Suppressor macrophage treated with lipopolysaccharide for 1 hour (primary cell): Measurements from ENCODE around the gene CDH4.
"Not testable (repeated sequence)": the region's sequence is repeated elsewhere in the genome, so short reads cannot be mapped to it uniquely, and the experiment has no call there.

Experiments
- DNase-seq, 3 donors: peaks; one replicate each; pipeline ENCODE4 v3.0.0-alpha.2; 2020 to 2022

The CDH4 gene

DNA sequence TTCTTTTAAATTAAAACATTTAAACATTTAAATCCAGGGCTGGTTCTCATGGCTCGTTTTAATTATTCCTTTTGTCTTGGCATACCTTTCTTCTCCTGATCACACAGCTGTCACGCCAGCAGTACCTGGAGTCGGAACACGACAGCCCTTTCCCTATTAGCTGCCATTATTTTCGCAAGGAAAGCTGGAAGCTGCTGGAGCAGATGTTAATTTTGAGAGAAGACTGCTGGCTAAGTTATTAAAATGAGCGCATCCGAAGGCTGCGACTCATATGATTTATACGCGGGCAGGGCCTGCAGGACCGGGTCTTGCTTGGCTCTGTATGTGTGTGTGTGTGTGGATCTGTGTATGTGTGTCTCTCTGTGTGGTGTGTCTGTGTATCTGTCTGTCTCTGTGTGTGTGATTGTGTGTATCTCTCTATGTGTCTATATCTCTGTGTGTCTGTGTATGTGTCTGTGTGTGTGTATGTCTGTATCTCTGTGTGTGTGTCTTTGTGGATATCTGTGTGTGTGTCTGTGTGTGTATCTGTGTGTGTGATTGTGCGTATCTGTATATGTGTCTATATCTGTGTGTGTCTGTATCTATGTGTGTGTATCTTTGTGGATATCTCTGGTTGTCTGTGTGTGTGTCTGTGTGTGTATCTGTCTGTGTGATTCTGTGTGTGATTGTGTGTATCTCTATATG lies 191.5 kb downstream of the CDH4 start:
- no peak for DNase-seq

DNA sequence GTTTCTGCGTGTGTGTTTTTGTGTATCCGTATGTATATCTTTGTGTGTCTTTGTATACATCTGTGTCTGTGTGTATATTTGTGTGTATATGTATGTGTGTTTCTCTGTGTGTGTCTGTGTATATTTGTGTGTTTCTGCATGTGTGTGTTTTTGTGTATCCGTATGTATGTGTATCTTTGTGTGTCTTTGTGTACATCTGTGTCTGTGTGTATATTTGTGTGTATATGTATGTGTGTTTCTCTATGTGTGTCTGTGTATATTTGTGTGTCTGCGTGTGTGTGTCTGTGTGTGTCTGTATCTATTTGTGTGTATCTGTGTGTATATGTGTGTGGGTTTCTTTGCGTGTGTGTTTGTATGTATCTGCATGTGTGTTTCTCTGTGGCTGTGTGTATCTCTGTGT lies 192.6 kb downstream of the CDH4 start:
- no peak for DNase-seq

DNA sequence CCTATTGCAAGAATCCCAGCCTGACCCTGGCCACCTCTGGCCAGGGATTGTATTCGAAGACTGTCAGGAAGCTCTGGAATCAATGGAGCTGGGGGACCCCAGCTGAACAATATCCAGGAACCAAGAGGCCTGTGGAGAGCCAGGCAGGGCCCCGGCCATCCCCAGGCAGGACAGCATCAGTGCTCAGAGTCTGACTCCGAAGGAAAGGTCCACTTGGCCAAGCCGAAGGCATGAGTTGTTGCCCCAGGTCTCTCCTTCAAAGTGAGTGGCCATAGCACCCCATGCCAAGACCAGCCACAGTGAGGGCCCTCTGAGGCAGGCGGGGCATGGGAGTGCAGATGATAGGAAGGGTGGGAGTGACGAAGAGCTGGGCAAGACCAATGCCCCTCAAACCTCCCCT lies 193.1 kb downstream of the CDH4 start:
- no peak for DNase-seq

DNA sequence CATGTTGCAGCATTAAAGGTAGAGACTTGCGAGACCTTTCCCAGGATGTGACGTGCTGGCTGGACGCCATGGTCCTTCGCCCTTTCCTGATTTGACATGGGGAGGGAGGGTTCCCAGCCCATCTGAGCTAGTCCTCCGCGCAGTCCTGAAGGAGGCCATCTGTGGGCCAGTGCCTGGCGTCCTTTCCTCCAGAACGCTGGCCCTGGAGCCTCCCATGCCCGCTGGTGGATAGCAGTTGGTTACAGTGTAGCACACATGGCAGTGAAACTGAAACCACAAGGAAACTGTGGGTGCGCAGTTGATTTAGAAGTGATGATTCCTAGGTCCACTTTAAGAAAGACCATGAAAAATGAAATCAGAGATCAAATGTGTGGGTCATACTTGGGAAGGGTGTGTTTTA lies 193.7 kb downstream of the CDH4 start:
- no peak for DNase-seq

DNA sequence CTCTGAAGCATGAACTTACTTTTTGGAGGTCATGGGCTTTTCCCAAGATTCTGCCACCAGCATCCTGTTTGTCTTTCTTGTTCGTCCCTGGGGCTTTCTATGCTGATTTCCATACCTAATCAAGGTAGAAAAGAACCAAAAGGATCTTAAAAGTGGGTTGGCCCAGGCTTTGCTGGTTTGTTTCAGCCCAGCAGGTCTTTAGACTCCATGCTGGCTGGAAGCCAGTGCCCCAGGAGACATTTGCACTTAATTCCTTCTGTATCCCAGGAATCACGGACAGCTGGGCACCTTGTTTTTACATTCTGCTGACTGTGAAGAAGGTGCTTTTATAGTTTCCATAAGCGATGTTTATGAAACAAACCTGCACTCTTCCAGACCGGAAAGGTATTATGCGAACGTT lies 195.9 kb downstream of the CDH4 start:
- no peak for DNase-seq

DNA sequence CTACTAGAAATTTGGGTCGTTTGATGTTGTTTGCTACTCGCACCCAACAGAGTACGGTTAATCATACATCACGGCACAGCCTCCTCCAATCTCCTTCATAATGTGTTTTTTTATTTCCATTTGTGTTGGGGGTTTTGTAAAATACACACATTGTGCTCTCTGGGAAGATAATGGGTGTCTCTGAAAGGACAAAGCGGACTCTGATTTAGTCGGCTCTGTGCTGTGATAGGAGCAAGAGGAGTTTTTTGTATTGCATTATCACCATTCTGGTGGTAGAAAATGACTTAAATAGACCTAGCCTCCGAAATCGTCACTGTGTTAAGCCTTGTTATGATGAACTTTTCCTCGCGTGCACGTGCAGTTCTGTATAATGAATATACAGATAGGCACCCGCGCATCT lies 196.3 kb downstream of the CDH4 start:
- no peak for DNase-seq

DNA sequence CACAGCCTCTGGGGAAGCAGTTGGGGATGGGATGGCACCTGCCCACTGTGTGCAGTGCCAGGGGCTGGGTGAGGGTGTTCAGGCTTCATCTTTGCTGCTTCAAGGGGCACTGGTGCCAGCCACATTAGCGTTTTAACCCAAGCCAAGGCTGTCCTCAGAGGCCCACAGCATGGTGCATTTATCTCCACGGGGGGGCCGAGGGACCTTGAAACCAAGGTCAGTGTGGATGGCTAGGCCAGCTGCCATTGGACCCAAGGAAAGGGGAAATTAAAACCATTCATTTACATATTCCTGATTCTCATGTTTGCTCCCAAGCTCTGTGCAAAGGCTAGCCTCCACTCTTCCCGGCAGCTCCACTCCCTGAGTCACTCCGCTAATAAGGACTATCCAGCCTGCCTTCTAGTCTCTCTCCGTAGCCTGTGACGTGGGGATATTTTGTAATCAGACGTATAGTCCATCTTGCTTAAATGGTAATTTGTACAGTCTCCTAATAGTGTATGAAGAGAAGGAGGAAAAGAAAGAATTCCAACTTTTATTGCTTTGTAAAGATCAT lies 197.1 kb downstream of the CDH4 start:
- DNase-seq, result no peak

DNA sequence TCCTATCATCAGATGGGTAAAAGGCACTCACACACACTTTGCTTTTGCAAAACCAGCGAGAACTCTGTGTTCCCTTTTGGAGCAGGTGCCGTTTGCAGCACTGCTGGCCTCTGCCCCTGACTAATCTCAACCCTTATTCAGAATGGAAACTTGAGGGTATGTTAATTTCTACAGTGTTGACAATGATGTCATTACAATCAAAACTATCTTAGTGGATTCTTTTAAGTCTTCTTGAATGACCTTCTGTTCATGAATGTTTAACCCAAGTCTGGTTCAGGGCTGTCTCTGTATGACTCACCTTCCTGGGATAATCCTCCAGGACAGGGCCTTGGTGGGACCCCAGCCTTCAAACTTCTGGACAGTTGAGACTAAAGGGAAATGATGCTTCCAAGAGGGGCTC lies 197.9 kb downstream of the CDH4 start:
- DNase-seq, result no peak

DNA sequence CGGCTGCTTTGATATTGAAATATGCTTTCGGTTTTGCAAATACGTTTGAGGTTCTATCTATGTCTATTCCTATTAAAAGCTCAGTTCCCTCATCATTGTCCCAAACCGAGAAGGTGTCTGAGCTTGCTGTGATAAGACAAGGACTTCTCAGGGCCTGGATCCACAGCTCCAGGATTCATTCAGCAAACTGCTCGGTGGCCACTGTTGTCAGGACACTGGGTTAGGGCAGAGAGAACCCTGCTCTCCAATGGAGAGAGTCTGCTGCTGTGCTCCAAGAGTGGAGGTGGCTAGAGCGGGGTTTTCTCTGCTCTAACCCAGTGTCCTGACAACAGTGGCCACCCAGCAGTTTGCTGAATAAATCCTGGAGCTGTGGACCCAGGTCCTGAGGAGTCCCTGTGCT lies 198.5 kb downstream of the CDH4 start:
- DNase-seq, result no peak

DNA sequence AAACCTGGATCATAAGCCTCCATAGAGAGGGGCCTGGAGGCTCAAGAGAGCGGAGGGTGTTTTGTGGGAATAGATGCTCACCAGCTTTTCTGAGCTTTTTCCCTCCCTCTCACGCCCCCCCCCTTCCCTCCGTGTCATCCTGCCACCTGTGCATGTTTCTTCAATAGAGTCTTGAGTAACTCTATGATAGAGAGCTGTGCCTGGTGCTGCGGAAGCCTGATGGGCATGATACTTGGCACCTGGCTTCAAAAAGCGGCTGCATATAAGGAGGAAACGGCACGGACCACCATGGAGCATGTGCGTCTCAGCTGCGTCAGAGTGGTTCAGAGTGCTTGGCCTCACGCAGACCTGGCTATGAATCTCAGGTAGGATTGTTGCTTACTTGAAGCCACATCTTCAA lies 198.9 kb downstream of the CDH4 start:
- DNase-seq, result no peak

DNA sequence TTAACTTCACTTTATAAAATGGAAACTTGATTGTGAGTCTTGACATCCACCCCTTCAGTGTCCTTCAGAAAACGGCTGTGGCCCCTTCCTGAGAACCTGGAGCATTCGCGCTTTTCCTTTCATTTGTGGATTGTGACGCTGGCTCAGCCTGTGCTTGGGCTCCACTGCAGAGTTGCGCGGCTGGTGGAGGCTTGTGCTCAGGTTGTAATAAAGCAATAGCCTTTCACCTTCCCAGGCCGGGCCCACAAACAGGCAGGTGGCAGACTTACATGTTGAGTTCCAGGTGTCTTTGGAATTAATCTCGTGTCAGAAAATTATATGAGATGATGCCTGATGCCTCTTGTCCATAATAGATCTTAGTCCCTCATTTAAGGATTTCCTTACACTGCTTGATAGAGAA lies 199.9 kb downstream of the CDH4 start:
- DNase-seq, result no peak

DNA sequence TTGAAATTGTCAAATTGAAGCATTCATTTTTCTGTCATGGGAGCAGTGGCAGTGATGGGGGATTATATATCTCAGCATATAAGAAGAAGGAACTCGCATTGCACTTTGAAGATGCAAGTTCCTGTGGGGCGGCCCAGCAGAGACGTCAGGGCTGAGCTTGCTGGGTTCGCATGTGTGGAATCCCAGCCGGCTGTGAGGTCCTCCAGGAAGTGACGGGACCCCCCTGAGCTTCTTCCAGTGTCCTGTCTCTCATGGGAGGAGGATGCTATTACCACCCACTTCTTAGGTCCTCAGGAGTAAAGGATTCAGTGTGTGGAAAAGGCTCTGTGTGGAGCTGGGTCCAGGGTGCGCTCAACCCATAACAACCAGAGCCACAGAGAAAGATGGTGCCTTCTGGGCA lies 201.2 kb downstream of the CDH4 start:
- no peak for DNase-seq

DNA sequence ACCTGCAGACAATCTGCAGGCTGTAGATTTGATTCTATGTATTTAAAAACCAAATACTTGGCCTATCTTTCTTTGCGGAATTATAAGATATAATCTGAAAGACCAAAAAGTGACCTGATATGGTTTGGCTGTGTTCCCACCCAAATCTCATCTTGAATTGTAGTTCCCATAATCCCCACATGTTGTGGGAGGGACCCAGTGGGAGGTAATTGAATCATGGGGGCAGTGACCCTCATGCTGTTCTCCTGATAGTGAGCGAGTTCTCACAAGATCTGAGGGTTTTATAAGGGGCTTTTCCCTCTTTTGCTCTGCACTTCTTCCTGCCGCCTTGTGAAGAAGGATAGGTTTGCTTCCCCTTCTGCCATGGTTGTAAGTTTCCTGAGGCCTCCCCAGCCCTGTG lies 201.6 kb downstream of the CDH4 start:
- not testable (repeated sequence) for DNase-seq

DNA sequence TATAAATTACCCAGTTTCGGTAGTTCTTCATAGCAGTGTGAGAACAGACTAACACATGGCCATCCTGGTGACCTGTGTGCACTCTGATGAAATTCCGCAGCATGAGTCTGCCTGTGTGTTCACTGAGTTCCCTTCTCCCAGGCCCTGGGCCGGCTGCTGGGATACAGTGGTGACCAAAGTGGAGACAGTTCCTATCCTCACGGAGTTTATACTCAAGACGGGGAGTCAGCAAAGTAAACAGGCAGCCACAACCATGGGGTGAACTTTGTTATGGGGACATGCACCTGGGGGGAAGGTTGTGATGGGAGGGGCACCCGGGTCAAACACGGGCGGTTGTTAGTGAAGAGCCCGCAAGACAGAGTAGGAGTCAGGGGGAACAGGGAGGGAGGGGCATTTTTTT lies 202.0 kb downstream of the CDH4 start:
- no peak for DNase-seq

DNA sequence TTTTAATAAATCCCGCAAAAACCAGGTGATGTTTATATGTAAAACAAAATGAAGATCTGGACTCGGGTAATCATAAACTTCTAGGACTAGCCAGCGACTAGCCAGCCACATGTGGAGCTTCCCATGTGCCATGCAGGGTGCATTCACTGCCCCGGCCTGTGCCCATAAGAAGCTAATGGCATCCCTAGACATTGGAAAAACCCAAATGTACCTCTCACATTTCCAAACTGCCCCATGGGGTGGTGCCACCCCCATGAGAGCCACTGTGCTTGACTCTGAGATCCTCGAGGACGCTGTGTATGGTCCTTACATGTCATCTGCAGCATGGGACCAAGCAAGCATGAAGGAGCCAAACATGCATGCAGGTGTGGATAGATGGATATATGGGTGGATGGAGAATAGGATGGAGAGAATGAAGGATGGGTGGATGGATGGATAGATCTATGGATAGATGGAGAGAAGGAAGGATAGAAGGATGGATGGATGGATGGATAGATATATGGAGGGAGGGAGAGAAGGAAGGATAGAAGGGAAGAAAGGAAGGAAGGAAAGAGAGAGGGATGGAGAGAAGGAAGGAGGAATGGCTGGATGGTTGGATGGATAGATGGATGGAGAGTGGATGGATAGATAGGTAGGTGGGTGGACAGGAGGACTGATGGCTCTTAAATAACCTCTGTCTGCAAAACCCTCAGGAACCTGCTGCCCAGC lies 203.6 kb downstream of the CDH4 start:
- no peak for DNase-seq

DNA sequence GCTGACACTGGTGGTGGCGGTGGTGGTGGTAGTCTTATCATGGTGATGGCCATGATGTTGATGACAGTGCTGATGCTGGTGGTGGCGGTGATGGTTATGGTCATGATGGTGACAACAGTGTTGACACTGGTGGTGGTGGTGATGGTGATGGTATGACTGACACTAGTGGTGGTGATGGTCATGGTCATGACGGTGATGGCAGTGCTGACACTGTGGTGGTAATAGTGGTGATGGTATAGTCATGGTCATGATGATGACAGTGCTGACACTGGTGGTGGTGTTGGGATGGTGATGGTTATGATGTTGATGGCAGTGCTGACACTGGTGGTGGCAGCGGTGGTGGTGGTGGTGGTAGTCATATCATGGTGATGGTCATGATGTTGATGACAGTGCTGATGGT lies 205.7 kb downstream of the CDH4 start:
- no peak for DNase-seq

DNA sequence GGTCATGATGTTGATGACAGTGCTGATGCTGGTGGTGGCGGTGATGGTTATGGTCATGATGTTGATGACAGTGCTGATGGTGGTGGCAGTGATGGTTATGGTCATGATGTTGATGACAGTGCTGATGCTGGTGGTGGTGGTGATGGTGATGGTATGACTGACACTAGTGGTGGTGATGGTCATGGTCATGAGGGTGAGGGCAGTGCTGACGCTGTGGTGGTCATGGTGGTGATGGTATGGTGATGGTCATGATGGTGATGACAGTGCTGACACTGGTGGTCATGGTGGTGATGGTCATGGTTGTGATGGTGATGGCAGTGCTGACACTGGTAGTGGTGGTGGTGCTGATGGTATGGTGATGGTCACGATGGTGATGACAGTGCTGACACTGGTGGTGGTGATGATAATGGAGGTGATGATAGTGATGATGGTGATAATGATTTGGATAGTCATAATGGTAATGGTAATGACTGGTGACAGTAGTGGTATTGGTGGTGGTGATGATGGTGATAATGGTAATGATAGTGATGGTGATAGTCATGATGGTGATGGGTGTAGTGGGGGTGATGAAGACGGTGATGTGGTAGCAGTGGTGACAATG lies 206.2 kb downstream of the CDH4 start:
- DNase-seq, result no peak

DNA sequence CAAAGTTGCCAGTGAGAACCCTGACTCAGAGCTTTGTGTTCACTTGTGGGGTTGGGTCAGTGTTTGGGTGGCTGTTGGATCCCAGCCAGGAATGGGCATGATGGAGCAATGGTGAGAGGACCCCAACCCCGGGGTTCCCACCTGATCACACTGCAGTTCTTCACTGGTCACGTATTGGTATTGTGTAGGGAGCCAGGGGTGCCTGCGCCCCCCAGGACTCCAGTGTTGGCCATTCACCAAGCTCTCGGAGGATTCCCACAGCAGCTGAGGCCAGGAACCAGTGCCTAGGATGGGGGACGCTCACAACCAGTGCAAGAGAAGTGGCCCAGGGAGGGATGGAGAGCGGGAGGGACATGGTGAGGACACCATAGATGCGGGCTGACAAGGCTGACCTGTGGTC lies 207.2 kb downstream of the CDH4 start:
- no peak for DNase-seq

DNA sequence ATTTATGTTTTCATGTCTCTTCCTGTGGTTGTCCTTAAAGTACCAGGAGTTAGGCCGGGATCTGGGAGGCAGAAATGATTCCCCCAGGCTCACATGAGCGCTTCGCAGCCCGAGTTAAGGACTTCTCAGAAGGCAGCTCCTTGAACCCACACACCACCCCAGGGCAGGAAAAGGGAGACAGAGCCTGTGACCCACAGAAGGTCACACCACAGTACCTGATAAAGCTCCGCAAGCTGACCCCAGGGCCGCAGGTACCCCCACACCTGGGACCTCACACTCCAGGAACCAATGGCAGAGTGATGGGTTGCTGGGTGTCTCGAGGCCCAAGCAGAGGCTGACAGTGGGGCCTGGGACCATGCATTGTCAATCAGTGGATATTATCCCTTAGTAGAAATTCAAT lies 207.6 kb downstream of the CDH4 start:
- DNase-seq, result no peak

DNA sequence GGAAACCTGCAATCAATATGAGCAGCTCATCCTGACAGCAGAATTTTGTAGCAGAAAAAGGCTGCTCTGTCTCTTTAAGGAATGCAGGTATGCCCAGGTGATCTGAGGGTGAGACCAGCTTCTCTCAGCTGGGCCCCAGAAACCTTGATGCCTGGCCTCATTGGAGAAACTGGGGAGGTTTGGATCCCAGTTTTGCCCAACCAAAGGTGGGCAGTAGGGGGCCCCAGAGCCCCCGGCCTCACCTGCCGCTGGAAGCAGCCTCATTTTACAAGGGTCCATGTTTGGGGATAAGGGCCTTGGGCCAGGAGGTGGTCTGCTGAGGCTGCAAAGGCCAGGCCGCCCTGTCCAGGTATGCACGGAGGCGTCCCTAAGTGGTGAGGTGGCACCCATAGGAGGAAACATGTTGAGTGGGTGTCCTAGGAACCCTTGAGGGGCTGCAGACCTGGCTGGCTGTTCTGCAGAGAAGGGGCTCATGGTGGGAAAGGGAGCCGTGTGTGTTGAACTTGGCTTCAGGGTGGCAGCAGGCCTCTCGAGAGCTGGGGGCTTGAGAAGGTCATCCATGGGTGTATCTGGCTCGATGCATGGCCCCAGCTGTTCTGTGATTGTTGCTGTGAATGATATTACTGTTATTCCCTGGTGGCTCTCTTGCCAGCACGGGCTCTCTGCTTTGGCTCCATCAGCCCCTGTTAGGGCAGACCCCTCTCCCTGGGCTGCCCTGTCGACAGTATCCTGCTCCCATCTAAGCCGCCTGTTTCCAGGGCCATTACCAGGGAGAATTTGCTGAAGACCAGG lies 208.4 kb downstream of the CDH4 start:
- DNase-seq, result no peak

DNA sequence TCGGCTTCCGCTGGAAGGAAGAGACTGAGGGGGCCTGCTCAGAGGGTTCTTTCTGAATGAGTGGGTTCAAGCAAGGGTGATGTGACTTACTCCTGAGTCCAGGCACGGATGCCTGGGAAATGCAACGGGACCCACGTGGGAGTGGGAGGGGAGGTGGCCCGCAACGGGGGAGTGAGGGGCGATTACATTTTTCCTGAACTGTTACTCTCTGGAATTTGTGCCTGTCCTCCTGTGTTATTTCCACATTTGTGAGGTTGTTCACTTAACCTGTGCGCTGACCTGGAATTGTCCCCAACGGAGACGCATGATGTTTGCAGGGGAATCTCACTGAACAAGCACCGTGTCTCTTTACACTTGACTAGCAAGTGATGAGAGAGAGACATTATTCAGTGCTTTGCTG lies 209.4 kb downstream of the CDH4 start:
- no peak for DNase-seq

DNA sequence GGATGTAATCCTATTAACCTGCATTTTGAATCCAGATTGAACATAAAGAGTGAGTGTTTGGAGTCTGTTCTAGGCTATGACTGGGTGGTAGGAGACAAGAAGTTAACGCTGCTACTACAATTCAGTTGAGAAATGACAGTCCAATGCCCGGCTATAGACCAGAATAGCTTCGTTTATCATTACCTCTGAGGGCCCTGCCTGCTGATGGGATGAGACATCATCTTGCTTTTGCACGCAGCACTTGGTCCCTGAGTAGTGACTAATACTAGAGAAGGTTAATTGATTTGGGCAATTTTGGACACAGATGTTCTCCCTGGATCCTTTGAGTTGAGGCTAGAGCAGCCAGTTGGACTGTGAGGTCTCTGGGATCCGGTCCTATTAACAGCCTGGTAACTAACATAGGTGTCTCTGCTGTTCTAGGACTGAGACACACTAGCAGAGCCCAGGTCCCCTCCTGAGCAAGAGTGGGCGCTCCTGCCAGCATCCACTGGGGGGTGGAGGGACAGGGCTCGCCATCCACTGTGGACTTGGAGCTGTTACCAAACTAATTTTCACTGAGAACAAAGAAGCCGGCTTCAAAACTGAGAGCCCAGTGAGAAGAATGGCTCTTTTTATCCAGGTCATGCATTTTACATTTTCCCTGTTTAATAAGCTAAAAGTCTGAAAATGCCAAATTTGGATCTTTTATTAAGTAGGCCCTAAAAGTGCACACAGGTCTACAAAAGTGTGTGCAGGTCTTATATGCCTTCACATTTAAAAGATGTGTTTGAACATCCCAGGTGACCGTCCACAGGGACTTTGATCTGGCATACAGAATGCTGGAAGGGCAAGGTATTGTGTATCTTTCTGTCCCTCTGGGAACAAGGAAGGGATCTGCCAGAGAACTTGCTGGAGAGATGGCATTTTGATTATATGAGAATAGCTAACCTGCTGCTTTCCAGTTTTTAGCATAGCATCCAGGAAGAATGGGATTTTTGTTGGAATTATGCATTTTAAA lies 212.5 kb downstream of the CDH4 start:
- DNase-seq, result no peak
